Cardiac muscle cell (in vitro differentiated cells and primary cell): ENCODE data around the gene SART1. TPM values are rescaled to one million over a fixed set of nuclear protein-coding genes. Genes with fewer than 3 reads are reported as not detected.
A peak's percentile ranks its signal among the peaks of the same experiment; 100 is the strongest.

Source experiments
- DNase-seq, 2 donors: peaks; one replicate each; pipeline versions ENCODE4 v3.0.0 to v3.0.0-alpha.2; 2010 to 2017; ENCODE audit warnings: low read depth in 1 of 2, low spot score in 1 of 2
- H3K27ac ChIP-seq: fragments of 200-600 bp; sonication (generic); 2 replicates; pipeline ENCODE4 v1.5.1; 2016
- H3K27me3 ChIP-seq: fragments of 200-600 bp; sonication (generic); 2 replicates; pipeline ENCODE4 v1.6.0; 2016; ENCODE audit warnings: control low read depth
- H3K36me3 ChIP-seq: fragments of 200-600 bp; sonication (generic); 2 replicates; pipeline ENCODE4 v1.5.1; 2016; ENCODE audit warnings: control low read depth
- H3K4me1 ChIP-seq: fragments of 200-600 bp; sonication (generic); 2 replicates; pipeline ENCODE4 v1.8.1; 2017; ENCODE audit warnings: low read depth, mild to moderate bottlenecking, mixed run types
- H3K4me3 ChIP-seq: fragments of 200-600 bp; sonication (generic); 2 replicates; pipeline ENCODE4 v1.5.1; 2016; ENCODE audit warnings: mild to moderate bottlenecking
- H3K9me3 ChIP-seq: fragments of 200-600 bp; sonication (generic); 2 replicates; pipeline ENCODE4 v1.5.1; 2017; ENCODE audit warnings: low read depth, mild to moderate bottlenecking, control low read depth
- CTCF ChIP-seq: IDR thresholded peaks from 2 replicates; pipeline ENCODE4 v1.5.1; 2012; ENCODE audit warnings: low read depth, mild to moderate bottlenecking, low read length
- polyA plus RNA-seq: library from polyadenylated mRNA; unstranded; fragments of >200 nt; fragmentation: Nextera tagmentation; extraction: Ambion mirVana; gene quantifications from 2 replicates; pipeline ENCODE4 v1.2.1, GENCODE V29; 2016
- total RNA-seq: library from RNA; depleted of rRNA; stranded (reverse); fragments of >200 nt; gene quantifications from 2 replicates; pipeline ENCODE4 v1.2.3, GENCODE V29; 2016

The SART1 gene
- total and polyA plus RNA-seq, 2 experiments from 2014 or later: 51.6 to 55.7 TPM

GRCh38 chr11:65920372-65920802 lies 41.1 kb upstream of the SART1 start:
- no peaks in the 10 kb centered on the region for H3K9me3 ChIP-seq
- H3K27ac ChIP-seq: no peak overlapping the region
- no peak for TF ChIP-seq CTCF
- peaks cover 4% of the 10 kb centered on the region for H3K4me1 ChIP-seq
- H3K36me3 ChIP-seq: peaks cover 6% of the 10 kb centered on the region
- no peak for DNase-seq
- peak overlapping the region; percentile 67 for H3K4me3 ChIP-seq
- H3K27me3 ChIP-seq: no peaks in the 10 kb centered on the region

GRCh38 chr11:65921033-65921555 lies 40.4 kb upstream of the SART1 start:
- TF ChIP-seq CTCF: no peak
- H3K4me3 ChIP-seq: no peak overlapping the region
- peaks cover 6% of the 10 kb centered on the region for H3K36me3 ChIP-seq
- no peak for DNase-seq
- H3K4me1 ChIP-seq: peaks cover 4% of the 10 kb centered on the region
- H3K27ac ChIP-seq: no peak overlapping the region
- no peaks in the 10 kb centered on the region for H3K9me3 ChIP-seq
- H3K27me3 ChIP-seq: no peaks in the 10 kb centered on the region

GRCh38 chr11:65921876-65922275 lies 39.7 kb upstream of the SART1 start:
- H3K9me3 ChIP-seq: no peaks in the 10 kb centered on the region
- H3K27me3 ChIP-seq: no peaks in the 10 kb centered on the region
- peaks cover 6% of the 10 kb centered on the region for H3K36me3 ChIP-seq
- TF ChIP-seq CTCF: no peak
- peaks cover 4% of the 10 kb centered on the region for H3K4me1 ChIP-seq
- no peak for DNase-seq
- no peak overlapping the region for H3K4me3 ChIP-seq
- H3K27ac ChIP-seq: no peak overlapping the region

- TF ChIP-seq CTCF: no peak
- Histone ChIP-seq H3K36me3 (peaks cover 6% of the 10 kb centered on the region), H3K27ac (no peak overlapping the region), H3K27me3 (no peaks in the 10 kb centered on the region), H3K4me3 (no peak overlapping the region), H3K9me3 (no peaks in the 10 kb centered on the region), H3K4me1 (peaks cover 4% of the 10 kb centered on the region)
- no peak for DNase-seq
These were observed 39.0 kb upstream of the SART1 start for GRCh38 chr11:65922565-65922964.

GRCh38 chr11:65925397-65925796 lies 36.1 kb upstream of the SART1 start:
- Histone ChIP-seq H3K9me3 (no peaks in the 10 kb centered on the region), H3K27me3 (no peaks in the 10 kb centered on the region), H3K4me1 (no peaks in the 10 kb centered on the region), H3K27ac (no peak overlapping the region), H3K36me3 (peaks cover 6% of the 10 kb centered on the region), H3K4me3 (no peak overlapping the region)
- DNase-seq: no peak
- TF ChIP-seq CTCF: no peak
